ENCODE results near the gene B9D1. TPM values are rescaled to one million over a fixed set of nuclear protein-coding genes. Genes with fewer than 3 reads are reported as not detected.

B9D1 gene
- total RNA-seq, 1 donor from 2014 or later = 5.6 TPM

- H3K9me3 Mint-ChIP-seq = no peaks in the 10 kb centered on the region
- DNase-seq (ENCODE audit: low spot score) = no peak
Observed at GRCh38 chr17:19332371-19333131, 30.0 kb downstream of the B9D1 start.

DNA sequence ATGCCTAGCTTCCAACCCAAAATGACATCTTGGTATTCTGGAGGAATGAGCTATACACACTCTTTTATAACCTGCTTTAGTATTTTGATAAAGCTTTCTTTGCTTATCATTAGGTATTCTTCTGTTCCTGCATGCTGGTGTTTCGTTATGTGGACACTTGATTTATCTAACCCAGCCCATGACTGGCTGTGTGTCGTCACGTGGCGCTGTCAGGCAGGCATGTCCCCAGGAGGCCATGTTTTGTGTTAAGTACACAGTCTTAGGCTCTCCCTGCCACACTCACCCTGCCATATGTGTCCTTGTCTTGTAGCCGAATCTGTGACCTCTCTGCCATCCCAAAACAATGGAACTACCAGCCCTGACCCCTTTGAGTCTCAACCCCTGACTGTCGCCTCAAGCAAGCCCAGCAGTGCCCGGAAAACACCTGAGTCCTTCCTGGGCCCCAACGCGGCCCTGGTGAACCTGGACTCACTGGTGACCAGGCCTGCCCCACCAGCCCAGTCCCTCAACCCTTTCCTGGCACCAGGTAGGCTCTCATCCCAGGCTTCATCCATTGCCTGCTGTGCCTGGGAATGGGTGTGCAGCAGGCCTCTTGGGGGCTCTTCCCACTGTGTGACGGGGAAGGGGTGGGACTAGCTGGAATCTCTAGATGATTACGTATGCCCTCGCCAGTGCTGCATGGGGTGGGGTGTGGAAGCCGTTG lies 30.8 kb downstream of the B9D1 start:
- intact Hi-C loops (cut with micrococcal nuclease) = no loop called here
- peaks cover 5% of the 10 kb centered on the region for H3K4me1 Mint-ChIP-seq (ENCODE audit: low read depth)
- peaks cover 1% of the 10 kb centered on the region for H3K27me3 Mint-ChIP-seq (ENCODE audit: insufficient read depth)
- no peaks in the 10 kb centered on the region for H3K9me3 Mint-ChIP-seq
- H3K4me3 Mint-ChIP-seq = no peak overlapping the region
- DNase-seq (ENCODE audit: low spot score) = no peak
- H3K36me3 Mint-ChIP-seq (ENCODE audit: low read depth) = no peaks in the 10 kb centered on the region
- no peak overlapping the region for H3K27ac Mint-ChIP-seq

More at GRCh38 chr17:19332371-19333131, 30.0 kb downstream of the B9D1 start:
- peaks cover 5% of the 10 kb centered on the region for H3K4me1 Mint-ChIP-seq (ENCODE audit: low read depth)
- intact Hi-C loops (cut with micrococcal nuclease) = no loop called here
- H3K27ac Mint-ChIP-seq = no peak overlapping the region
- no peaks in the 10 kb centered on the region for H3K36me3 Mint-ChIP-seq (ENCODE audit: low read depth)
- H3K27me3 Mint-ChIP-seq (ENCODE audit: insufficient read depth) = peaks cover 5% of the 10 kb centered on the region
- no peak overlapping the region for H3K4me3 Mint-ChIP-seq

DNA sequence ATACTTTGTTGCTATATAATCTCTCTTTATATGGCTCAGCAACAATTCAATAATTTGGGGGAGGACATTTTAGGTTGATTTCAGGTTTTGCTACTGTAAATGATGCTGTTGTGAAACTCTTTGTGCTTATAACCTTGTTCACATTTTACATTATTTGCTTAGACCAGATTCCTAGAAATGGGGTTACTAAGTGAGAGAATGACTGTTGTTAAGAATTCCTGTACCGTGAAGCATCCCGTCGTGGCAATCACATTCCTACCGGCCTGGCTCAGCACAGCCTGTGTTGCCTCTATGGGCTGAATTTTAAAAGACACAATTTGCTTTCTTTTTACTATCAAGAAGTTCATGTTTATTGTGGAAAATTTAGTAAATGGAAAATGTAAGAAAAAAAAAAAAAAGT lies 31.4 kb downstream of the B9D1 start:
- Mint-ChIP-seq H3K27ac (no peak overlapping the region), H3K9me3 (no peaks in the 10 kb centered on the region), H3K4me3 (no peak overlapping the region), H3K27me3 (ENCODE audit: insufficient read depth) (peaks cover 1% of the 10 kb centered on the region), H3K4me1 (ENCODE audit: low read depth) (peaks cover 5% of the 10 kb centered on the region), H3K36me3 (ENCODE audit: low read depth) (no peaks in the 10 kb centered on the region)
- no peak for DNase-seq (ENCODE audit: low spot score)
- intact Hi-C loops (cut with micrococcal nuclease) = no loop called here

DNA sequence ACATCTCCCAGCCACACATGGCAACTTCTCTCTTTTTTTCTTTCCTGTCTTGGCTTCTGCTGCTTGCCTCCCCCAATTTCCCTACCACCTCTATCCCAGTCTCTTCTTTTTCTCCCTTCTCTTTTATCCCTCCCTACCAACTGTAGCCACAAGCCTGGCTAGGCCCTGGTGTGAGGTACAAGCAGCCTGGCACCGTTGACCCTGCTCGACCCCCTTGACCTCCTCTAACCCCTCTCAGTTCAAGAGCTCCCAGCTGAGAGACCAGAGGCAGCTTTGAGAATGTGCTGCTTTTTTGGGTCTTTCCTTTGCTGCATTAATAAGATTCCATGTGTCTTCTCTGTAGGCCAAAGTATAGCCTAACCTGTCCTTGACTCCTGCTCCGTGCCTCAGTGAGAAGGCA lies 32.3 kb downstream of the B9D1 start:
- Mint-ChIP-seq H3K27ac (no peak overlapping the region), H3K27me3 (ENCODE audit: insufficient read depth) (peaks cover 1% of the 10 kb centered on the region), H3K9me3 (peaks cover 9% of the 10 kb centered on the region), H3K4me3 (no peak overlapping the region), H3K4me1 (ENCODE audit: low read depth) (peaks cover 5% of the 10 kb centered on the region), H3K36me3 (ENCODE audit: low read depth) (no peaks in the 10 kb centered on the region)
- intact Hi-C loops (cut with micrococcal nuclease) = no loop called here
- no peak for DNase-seq (ENCODE audit: low spot score)

DNA sequence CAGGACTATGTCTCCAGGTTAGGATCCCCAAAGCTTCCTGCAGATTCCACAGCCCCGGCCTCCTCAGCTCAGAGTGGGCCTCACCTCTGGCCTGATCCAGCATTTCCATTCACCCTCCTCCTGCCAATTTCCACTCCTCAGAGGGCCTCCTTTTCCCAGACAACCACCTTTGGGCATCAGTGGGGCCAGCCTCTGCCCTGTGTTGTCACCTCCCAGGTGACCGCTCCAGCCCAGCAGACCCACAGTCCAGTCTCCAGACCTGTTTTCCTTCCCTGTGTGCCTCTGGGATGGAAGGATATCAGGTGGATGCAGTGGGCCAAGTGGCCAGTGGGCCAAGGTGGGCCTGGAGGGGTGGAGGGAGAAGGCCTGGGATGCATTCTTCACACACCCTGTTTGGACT lies 32.7 kb downstream of the B9D1 start:
- Mint-ChIP-seq H3K27ac (no peak overlapping the region), H3K9me3 (peaks cover 13% of the 10 kb centered on the region), H3K4me3 (no peak overlapping the region), H3K36me3 (ENCODE audit: low read depth) (no peaks in the 10 kb centered on the region), H3K27me3 (ENCODE audit: insufficient read depth) (peaks cover 4% of the 10 kb centered on the region), H3K4me1 (ENCODE audit: low read depth) (peaks cover 5% of the 10 kb centered on the region)
- no peak for DNase-seq (ENCODE audit: low spot score)
- intact Hi-C loops (cut with micrococcal nuclease) = no loop called here

GRCh38 chr17:19329136-19329535 lies 33.4 kb downstream of the B9D1 start:
- no peak overlapping the region for H3K4me3 Mint-ChIP-seq
- H3K27me3 Mint-ChIP-seq (ENCODE audit: insufficient read depth) = peaks cover 4% of the 10 kb centered on the region
- H3K27ac Mint-ChIP-seq = no peak overlapping the region
- H3K9me3 Mint-ChIP-seq = peaks cover 14% of the 10 kb centered on the region
- no peak for DNase-seq (ENCODE audit: low spot score)
- intact Hi-C loops (cut with micrococcal nuclease) = no loop called here
- H3K36me3 Mint-ChIP-seq (ENCODE audit: low read depth) = no peaks in the 10 kb centered on the region
- peaks cover 5% of the 10 kb centered on the region for H3K4me1 Mint-ChIP-seq (ENCODE audit: low read depth)

GRCh38 chr17:19328441-19329061 lies 34.0 kb downstream of the B9D1 start:
- no peak for DNase-seq (ENCODE audit: low spot score)
- intact Hi-C loops (cut with micrococcal nuclease) = no loop called here
- H3K27ac Mint-ChIP-seq = no peak overlapping the region
- H3K36me3 Mint-ChIP-seq (ENCODE audit: low read depth) = no peaks in the 10 kb centered on the region
- H3K27me3 Mint-ChIP-seq (ENCODE audit: insufficient read depth) = peaks cover 4% of the 10 kb centered on the region
- peaks cover 5% of the 10 kb centered on the region for H3K4me1 Mint-ChIP-seq (ENCODE audit: low read depth)
- H3K9me3 Mint-ChIP-seq = peaks cover 14% of the 10 kb centered on the region
- no peak overlapping the region for H3K4me3 Mint-ChIP-seq

GRCh38 chr17:19327031-19327783 lies 35.3 kb downstream of the B9D1 start:
- Mint-ChIP-seq H3K9me3 (peaks cover 14% of the 10 kb centered on the region), H3K4me1 (ENCODE audit: low read depth) (no peaks in the 10 kb centered on the region), H3K4me3 (no peak overlapping the region), H3K36me3 (ENCODE audit: low read depth) (no peaks in the 10 kb centered on the region), H3K27ac (no peak overlapping the region), H3K27me3 (ENCODE audit: insufficient read depth) (peaks cover 6% of the 10 kb centered on the region)
- intact Hi-C loops (cut with micrococcal nuclease) = no loop called here
- DNase-seq (ENCODE audit: low spot score) = no peak

DNA sequence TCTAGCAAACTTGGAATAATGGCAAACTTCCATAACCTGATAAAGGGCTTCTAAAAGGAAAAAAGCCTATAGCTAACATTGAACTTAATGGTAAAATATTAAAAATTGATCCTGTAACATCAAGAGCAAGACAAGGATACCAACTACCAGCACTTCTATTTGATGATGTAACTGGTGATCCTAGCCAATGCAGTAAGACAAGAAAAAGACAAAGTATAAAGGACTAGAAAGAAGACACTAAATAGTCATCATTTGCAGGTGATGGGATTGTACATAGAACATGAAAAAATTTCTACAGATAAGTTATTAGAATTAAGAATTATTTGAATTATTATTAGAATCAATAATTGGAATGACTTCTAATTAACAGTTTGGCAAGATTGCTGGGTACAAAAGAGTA lies 37.0 kb downstream of the B9D1 start:
- DNase-seq (ENCODE audit: low spot score) = no peak
- H3K36me3 Mint-ChIP-seq (ENCODE audit: low read depth) = no peaks in the 10 kb centered on the region
- H3K27me3 Mint-ChIP-seq (ENCODE audit: insufficient read depth) = peaks cover 6% of the 10 kb centered on the region
- intact Hi-C loops (cut with micrococcal nuclease) = no loop called here
- H3K4me1 Mint-ChIP-seq (ENCODE audit: low read depth) = no peaks in the 10 kb centered on the region
- H3K9me3 Mint-ChIP-seq = peaks cover 14% of the 10 kb centered on the region
- H3K4me3 Mint-ChIP-seq = no peak overlapping the region
- H3K27ac Mint-ChIP-seq = no peak overlapping the region

GRCh38 chr17:19322861-19323260 lies 39.7 kb downstream of the B9D1 start:
- Mint-ChIP-seq H3K4me1 (ENCODE audit: low read depth) (no peaks in the 10 kb centered on the region), H3K27ac (no peak overlapping the region), H3K27me3 (ENCODE audit: insufficient read depth) (peaks cover 5% of the 10 kb centered on the region), H3K9me3 (peaks cover 14% of the 10 kb centered on the region), H3K4me3 (no peak overlapping the region), H3K36me3 (ENCODE audit: low read depth) (no peaks in the 10 kb centered on the region)
- intact Hi-C loops (cut with micrococcal nuclease) = no loop called here
- no peak for DNase-seq (ENCODE audit: low spot score)

DNA sequence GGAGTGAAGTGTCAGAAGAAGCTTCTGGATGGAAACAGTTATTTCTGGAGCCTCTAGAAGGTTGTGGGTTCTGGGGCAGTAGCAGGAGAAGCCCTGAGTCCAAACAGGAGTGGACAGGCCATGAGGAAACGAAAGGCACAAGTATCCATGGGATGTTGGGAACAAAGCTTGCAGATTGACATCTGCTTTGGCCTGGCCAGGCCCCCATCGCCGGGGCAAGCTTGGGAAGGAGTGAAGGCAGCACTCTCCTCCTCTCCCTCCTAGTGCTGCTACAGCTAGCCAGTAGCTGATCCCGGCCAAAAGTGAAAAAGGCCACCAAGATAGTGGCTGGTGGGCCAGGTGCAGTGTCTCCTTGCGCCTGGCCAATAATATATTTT lies 40.4 kb downstream of the B9D1 start:
- H3K4me1 Mint-ChIP-seq (ENCODE audit: low read depth) = no peaks in the 10 kb centered on the region

DNA sequence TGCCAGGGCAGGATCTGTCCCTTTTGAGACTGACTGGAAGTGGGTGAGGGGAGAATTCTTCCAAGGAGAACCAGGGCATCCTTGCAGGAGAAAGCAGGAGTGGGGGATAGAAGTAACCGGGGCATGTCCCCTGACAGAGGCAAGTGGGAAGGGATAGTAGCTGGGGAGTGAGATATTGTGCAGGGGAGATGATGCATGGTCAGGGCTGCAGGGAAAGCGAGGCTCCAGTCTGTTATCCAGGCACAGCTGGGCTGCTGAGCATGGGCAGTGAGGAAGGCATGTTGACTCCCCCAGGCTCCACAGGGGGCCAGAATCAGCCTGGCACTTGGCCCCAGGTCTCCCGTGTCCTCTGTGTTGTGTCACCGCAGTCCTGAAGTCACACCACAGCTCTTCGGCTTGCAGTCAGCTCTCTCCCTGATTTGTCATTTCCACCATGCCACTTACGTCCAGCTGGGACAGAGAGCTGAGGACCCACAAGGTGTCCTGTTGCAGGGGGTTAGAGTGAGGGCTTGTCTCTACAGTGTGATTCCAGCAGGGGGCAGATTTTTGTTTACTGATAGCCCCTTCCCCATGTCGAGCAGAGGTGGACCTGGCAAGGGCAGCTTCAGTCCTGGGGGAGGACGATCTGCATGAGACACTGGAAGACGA lies 40.9 kb downstream of the B9D1 start:
- Mint-ChIP-seq H3K27me3 (ENCODE audit: insufficient read depth) (peaks cover 5% of the 10 kb centered on the region), H3K36me3 (ENCODE audit: low read depth) (no peaks in the 10 kb centered on the region), H3K4me3 (no peak overlapping the region), H3K9me3 (peaks cover 14% of the 10 kb centered on the region), H3K27ac (no peak overlapping the region), H3K4me1 (ENCODE audit: low read depth) (no peaks in the 10 kb centered on the region)
- DNase-seq (ENCODE audit: low spot score) = no peak
- intact Hi-C loops (cut with micrococcal nuclease) = no loop called here

More for the DNA sequence above, 40.4 kb downstream of the B9D1 start:
- H3K9me3 Mint-ChIP-seq = peaks cover 14% of the 10 kb centered on the region
- H3K27me3 Mint-ChIP-seq (ENCODE audit: insufficient read depth) = peaks cover 5% of the 10 kb centered on the region
- intact Hi-C loops (cut with micrococcal nuclease) = no loop called here
- H3K27ac Mint-ChIP-seq = no peak overlapping the region
- no peak for DNase-seq (ENCODE audit: low spot score)
- no peak overlapping the region for H3K4me3 Mint-ChIP-seq
- no peaks in the 10 kb centered on the region for H3K36me3 Mint-ChIP-seq (ENCODE audit: low read depth)
